Naive B cell (primary cell): Measurements from ENCODE around the gene KCNIP1. TPM values are rescaled to one million over a fixed set of nuclear protein-coding genes. Genes with fewer than 3 reads are reported as not detected.
A peak's percentile ranks its signal among the peaks of the same experiment; 100 is the strongest.

Source experiments
- ATAC-seq, 2 donors: fragments of 150-1000 bp; cut with Tn5 transposase; 2 replicates each; pipeline ENCODE4 v1.10.0; 2021; ENCODE audit warnings: low read depth in 2 of 2, mild to moderate bottlenecking in 2 of 2, moderate library complexity in 2 of 2
- DNase-seq: peaks from one replicate; pipeline ENCODE4 v3.0.0; 2022
- H3K27ac Mint-ChIP-seq, 6 donors: one replicate each; pipeline ENCODE4 v1.8.0; 2020 to 2022; ENCODE audit warnings: mild to moderate bottlenecking in 6 of 6, mixed read lengths in 6 of 6, moderate library complexity in 5 of 6, inconsistent platforms in 2 of 6
- H3K27me3 Mint-ChIP-seq, 3 donors: one replicate each; pipeline ENCODE4 v1.8.0; 2021 to 2022; ENCODE audit warnings: mixed read lengths in 3 of 3, mild to moderate bottlenecking in 1 of 3
- H3K36me3 Mint-ChIP-seq, 2 donors: one replicate each; pipeline ENCODE4 v1.8.0; 2020 to 2022; ENCODE audit warnings: mixed read lengths in 2 of 2, inconsistent platforms in 1 of 2, mild to moderate bottlenecking in 1 of 2
- H3K4me1 Mint-ChIP-seq, 3 donors: one replicate each; pipeline ENCODE4 v1.8.0; 2020 to 2022; ENCODE audit warnings: mixed read lengths in 3 of 3, inconsistent platforms in 1 of 3, mild to moderate bottlenecking in 1 of 3, moderate library complexity in 1 of 3
- H3K4me3 Mint-ChIP-seq, 8 donors: one replicate each; pipeline ENCODE4 v1.8.0; 2020 to 2022; ENCODE audit warnings: mild to moderate bottlenecking in 8 of 8, mixed read lengths in 8 of 8, moderate library complexity in 8 of 8, inconsistent platforms in 2 of 8
- H3K9me3 Mint-ChIP-seq, 7 donors: one replicate each; pipeline ENCODE4 v1.8.0; 2020 to 2022; ENCODE audit warnings: mixed read lengths in 7 of 7, mild to moderate bottlenecking in 5 of 7, inconsistent platforms in 2 of 7, moderate library complexity in 1 of 7
- polyA plus RNA-seq, 6 donors: library from polyadenylated mRNA; unstranded; fragments of 300-500 nt; fragmentation: Illumina TruSeq; gene quantifications; one replicate each; pipeline ENCODE4 v1.2.3, GENCODE V29; 2021; ENCODE audit warnings: low read depth in 6 of 6

Gene KCNIP1
- polyA plus RNA-seq, 6 donors from 2014 or later = not detected

DNA sequence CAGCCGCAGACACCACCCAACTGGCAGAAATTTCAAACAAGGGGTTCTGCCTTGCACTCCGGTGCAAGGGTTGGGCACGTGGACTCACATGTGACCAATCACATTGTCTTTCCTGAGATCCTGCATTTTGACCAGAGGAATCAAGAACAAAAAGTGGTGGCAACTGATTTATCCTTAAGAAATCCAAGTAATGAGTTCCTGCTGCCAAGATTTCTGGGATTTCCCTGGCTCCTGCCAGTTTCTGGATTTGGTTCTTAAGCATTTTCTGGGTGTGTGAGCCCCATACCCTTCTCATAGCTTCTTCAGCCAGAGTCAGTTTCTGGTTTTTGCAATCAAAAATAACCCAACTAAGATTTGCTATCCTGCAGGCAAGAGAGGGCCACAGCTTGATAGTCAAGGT lies 17.4 kb upstream of the KCNIP1 start:
- H3K27ac Mint-ChIP-seq = no peak overlapping the region
- H3K4me3 Mint-ChIP-seq = no peak overlapping the region
- ATAC-seq (no peak), DNase-seq (no peak)
- H3K4me1 Mint-ChIP-seq = no peaks in the 10 kb centered on the region
- H3K36me3 Mint-ChIP-seq = no peaks in the 10 kb centered on the region
- peaks cover 0 to 35% (median 15%) of the 10 kb centered on the region in 3 donors for H3K27me3 Mint-ChIP-seq
- no peaks in the 10 kb centered on the region for H3K9me3 Mint-ChIP-seq

GRCh38 chr5:170488570-170488969 lies 15.2 kb upstream of the KCNIP1 start:
- peak overlapping the region in 1 of 6 donors; percentile 43 for H3K27ac Mint-ChIP-seq
- no peak for ATAC-seq
- H3K36me3 Mint-ChIP-seq = no peaks in the 10 kb centered on the region
- H3K4me1 Mint-ChIP-seq = no peaks in the 10 kb centered on the region
- peaks cover 0 to 20% (median 20%) of the 10 kb centered on the region in 3 donors for H3K27me3 Mint-ChIP-seq
- no peak for DNase-seq
- H3K9me3 Mint-ChIP-seq = no peaks in the 10 kb centered on the region
- no peak overlapping the region for H3K4me3 Mint-ChIP-seq

DNA sequence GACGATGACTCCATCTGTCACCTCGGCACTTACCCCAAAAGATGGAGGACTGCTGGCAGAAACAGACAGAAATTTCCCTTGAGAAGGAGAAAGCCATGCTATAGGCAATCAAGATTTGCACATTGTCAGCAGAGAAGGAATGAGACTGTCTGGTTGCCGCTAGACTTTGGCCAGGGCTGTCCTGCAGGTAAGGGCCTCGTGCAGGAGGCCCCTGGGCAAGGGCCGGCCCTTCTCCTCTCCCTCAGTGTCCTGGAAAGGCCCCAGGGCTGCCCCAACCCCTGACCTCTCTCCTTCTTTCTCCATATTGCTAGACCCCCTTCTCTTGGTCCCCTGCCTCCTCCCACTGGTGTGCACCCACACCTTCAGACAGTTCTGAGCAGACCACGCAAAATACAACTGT lies 14.6 kb upstream of the KCNIP1 start:
- Mint-ChIP-seq H3K27me3 (peaks cover 5 to 23% (median 15%) of the 10 kb centered on the region in 3 donors), H3K27ac (no peak overlapping the region)
- no peak for ATAC-seq

GRCh38 chr5:170490381-170490780 lies 13.4 kb upstream of the KCNIP1 start:
- Mint-ChIP-seq H3K9me3 (no peaks in the 10 kb centered on the region), H3K4me1 (no peaks in the 10 kb centered on the region), H3K27me3 (peaks cover 12 to 20% (median 15%) of the 10 kb centered on the region in 3 donors), H3K27ac (no peak overlapping the region), H3K36me3 (no peaks in the 10 kb centered on the region), H3K4me3 (no peak overlapping the region)
- no peak for ATAC-seq
- no peak for DNase-seq

More for the DNA sequence above, 14.6 kb upstream of the KCNIP1 start:
- Mint-ChIP-seq H3K4me1 (no peaks in the 10 kb centered on the region), H3K36me3 (no peaks in the 10 kb centered on the region), H3K4me3 (no peak overlapping the region), H3K9me3 (no peaks in the 10 kb centered on the region)
- no peak for DNase-seq

GRCh38 chr5:170491479-170491878 lies 12.3 kb upstream of the KCNIP1 start:
- ATAC-seq = no peak
- peak overlapping the region in 1 of 6 donors; percentile 51 for H3K27ac Mint-ChIP-seq
- H3K36me3 Mint-ChIP-seq = no peaks in the 10 kb centered on the region
- peaks cover 16 to 28% (median 26%) of the 10 kb centered on the region in 3 donors for H3K27me3 Mint-ChIP-seq
- H3K4me1 Mint-ChIP-seq = no peaks in the 10 kb centered on the region
- no peak overlapping the region for H3K4me3 Mint-ChIP-seq
- DNase-seq = no peak
- no peaks in the 10 kb centered on the region for H3K9me3 Mint-ChIP-seq

- Mint-ChIP-seq H3K27ac (no peak overlapping the region), H3K27me3 (peaks cover 17 to 39% (median 36%) of the 10 kb centered on the region in 3 donors), H3K9me3 (peaks cover 0 to 2% (median 0%) of the 10 kb centered on the region in 7 donors), H3K4me1 (no peaks in the 10 kb centered on the region), H3K36me3 (no peaks in the 10 kb centered on the region), H3K4me3 (no peak overlapping the region)
- no peak for ATAC-seq
- no peak for DNase-seq
Observed at GRCh38 chr5:170493028-170493820, 10.6 kb upstream of the KCNIP1 start.

DNA sequence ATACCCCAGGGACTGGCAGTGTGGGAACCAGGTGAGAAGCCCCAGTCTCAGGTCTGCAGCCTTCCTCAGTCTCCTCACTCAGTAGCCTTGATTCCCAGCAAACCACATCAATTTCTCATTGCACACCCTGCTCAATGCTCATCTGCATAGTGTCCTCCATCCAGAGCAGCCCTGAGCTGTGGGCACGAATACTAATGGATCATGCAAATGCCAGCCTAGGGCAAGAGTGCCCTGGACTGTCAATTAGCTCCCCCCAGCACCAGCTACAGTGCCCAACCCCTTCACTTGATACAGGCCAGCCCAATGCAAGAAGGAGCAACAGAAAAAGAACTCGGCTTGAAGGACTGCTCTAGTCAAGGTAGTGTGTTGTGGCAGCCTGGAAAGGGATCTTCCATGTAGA lies 9.8 kb upstream of the KCNIP1 start:
- peaks cover 0 to 2% (median 0%) of the 10 kb centered on the region in 7 donors for H3K9me3 Mint-ChIP-seq
- no peak overlapping the region for H3K4me3 Mint-ChIP-seq
- H3K27ac Mint-ChIP-seq = no peak overlapping the region
- DNase-seq = no peak
- H3K4me1 Mint-ChIP-seq = no peaks in the 10 kb centered on the region
- H3K27me3 Mint-ChIP-seq = peaks cover 17 to 39% (median 37%) of the 10 kb centered on the region in 3 donors
- no peaks in the 10 kb centered on the region for H3K36me3 Mint-ChIP-seq
- ATAC-seq = no peak

DNA sequence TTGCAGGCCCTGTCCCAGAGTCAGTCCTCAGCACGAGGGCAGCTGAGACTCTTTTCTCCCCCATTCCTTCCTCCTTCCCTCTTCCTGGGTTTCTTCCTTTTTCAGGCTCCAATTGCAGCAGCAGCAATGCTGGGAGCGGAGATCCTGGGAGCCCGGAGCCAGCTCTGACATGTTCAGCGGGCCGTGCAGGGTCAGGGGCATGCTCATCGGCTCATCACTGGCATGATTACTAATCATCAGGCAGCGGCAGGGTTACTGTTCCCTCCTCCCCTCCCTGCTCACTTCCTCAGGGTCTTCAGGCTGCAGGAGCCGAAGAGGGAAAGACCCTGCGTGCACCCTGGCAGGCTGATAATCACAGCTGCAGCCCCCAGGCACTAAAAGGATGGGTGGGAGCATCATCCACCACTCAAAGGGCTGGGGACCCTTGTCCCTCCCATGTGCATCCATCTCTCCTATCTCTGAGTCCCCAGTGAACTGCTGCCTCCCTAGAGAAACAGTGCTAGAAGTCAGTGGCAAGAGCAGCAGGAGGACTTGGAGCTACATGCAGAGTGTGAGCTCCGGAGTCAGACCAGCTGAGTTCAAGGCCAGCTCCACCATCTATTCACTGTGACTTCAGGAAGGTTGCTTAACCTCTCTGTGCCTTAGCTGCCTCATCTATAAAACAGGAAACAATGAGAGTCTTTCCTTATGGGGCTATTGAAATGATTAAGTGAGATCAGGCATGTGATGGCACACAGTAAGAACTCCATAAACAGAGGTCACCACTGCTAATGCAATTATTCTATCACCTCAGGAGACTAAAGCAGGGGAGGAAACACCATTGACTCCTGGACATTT lies 7.8 kb upstream of the KCNIP1 start:
- DNase-seq (no peak), ATAC-seq (no peak)
- no peaks in the 10 kb centered on the region for H3K36me3 Mint-ChIP-seq
- peaks cover 17 to 57% (median 50%) of the 10 kb centered on the region in 3 donors for H3K27me3 Mint-ChIP-seq
- no peak overlapping the region for H3K27ac Mint-ChIP-seq
- H3K9me3 Mint-ChIP-seq = peaks cover 0 to 9% (median 2%) of the 10 kb centered on the region in 7 donors
- H3K4me3 Mint-ChIP-seq = no peak overlapping the region
- no peaks in the 10 kb centered on the region for H3K4me1 Mint-ChIP-seq

DNA sequence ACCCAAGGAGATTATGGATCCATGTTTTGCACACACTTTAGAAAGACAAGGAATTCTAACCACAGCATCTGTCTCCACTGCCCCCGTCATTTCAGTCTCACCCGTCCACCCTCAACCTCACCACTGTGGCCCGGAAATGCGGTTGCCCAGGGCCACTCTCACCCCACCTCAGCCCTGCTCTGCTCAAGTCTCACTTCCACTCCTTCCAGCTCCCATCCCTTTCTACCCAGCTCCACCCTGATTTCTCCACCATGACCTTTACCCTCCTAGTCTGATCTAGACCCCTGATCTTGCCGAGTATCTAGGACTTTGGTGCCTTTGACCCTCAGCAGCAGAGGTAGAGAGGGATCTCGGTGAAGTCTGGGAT lies 7.2 kb upstream of the KCNIP1 start:
- Mint-ChIP-seq H3K4me1 (no peaks in the 10 kb centered on the region), H3K27ac (no peak overlapping the region), H3K4me3 (no peak overlapping the region), H3K27me3 (peaks cover 17 to 62% (median 52%) of the 10 kb centered on the region in 3 donors), H3K9me3 (peaks cover 0 to 9% (median 2%) of the 10 kb centered on the region in 7 donors), H3K36me3 (no peaks in the 10 kb centered on the region)
- DNase-seq (no peak), ATAC-seq (no peak)

- DNase-seq (no peak), ATAC-seq (no peak)
- Mint-ChIP-seq H3K4me3 (no peak overlapping the region), H3K4me1 (no peaks in the 10 kb centered on the region), H3K9me3 (peaks cover 0 to 9% (median 2%) of the 10 kb centered on the region in 7 donors), H3K27me3 (peaks cover 23 to 70% (median 60%) of the 10 kb centered on the region in 3 donors), H3K36me3 (no peaks in the 10 kb centered on the region), H3K27ac (peak overlapping the region in 1 of 6 donors; percentile 63)
Observed at GRCh38 chr5:170497311-170498038, 6.3 kb upstream of the KCNIP1 start.

GRCh38 chr5:170498811-170499351 lies 4.9 kb upstream of the KCNIP1 start:
- DNase-seq (no peak), ATAC-seq (no peak)
- Mint-ChIP-seq H3K27ac (no peak overlapping the region), H3K4me1 (peaks cover 0 to 3% (median 0%) of the 10 kb centered on the region in 3 donors), H3K36me3 (no peaks in the 10 kb centered on the region), H3K27me3 (peaks cover 25 to 84% (median 66%) of the 10 kb centered on the region in 3 donors), H3K4me3 (peak overlapping the region in 1 of 8 donors; percentile 17), H3K9me3 (peaks cover 0 to 9% (median 2%) of the 10 kb centered on the region in 7 donors)

- Mint-ChIP-seq H3K36me3 (no peaks in the 10 kb centered on the region), H3K4me1 (peaks cover 0 to 3% (median 0%) of the 10 kb centered on the region in 3 donors), H3K4me3 (peak overlapping the region in 2 of 8 donors; percentile 52 to 67), H3K27ac (no peak overlapping the region), H3K9me3 (peaks cover 0 to 9% (median 2%) of the 10 kb centered on the region in 7 donors), H3K27me3 (peaks cover 18 to 83% (median 63%) of the 10 kb centered on the region in 3 donors)
- no peak for DNase-seq
- ATAC-seq = no peak
Observed at GRCh38 chr5:170499621-170500020, 4.2 kb upstream of the KCNIP1 start.

DNA sequence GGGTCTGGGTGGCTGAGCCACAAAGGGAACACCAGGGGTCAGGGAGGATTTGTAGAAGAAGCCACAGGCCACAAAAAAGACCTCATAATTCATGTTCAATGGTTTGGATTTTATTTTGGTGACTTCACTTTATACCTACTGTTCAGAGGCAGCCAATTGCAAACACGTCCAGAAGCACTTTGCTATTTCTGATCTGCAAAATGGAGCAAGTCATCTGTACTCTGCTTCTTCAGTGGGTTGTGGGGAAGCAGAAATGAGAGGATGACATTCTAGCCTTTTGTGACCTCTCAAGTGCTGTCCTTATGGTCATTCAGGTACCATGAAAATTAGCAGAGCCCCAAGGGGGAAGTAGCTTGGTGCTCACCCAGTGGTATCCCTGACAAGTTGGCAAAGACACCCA lies 2.5 kb upstream of the KCNIP1 start:
- ATAC-seq = no peak
- H3K36me3 Mint-ChIP-seq = no peaks in the 10 kb centered on the region

More for the DNA sequence above, 2.5 kb upstream of the KCNIP1 start:
- Mint-ChIP-seq H3K4me1 (peaks cover 0 to 8% (median 0%) of the 10 kb centered on the region in 3 donors), H3K27ac (no peak overlapping the region), H3K4me3 (no peak overlapping the region), H3K9me3 (peaks cover 0 to 9% (median 2%) of the 10 kb centered on the region in 7 donors), H3K27me3 (peaks cover 20 to 85% (median 65%) of the 10 kb centered on the region in 3 donors)
- DNase-seq = no peak
